ENCODE results near the gene PRDM10.
"Not testable (repeated sequence)": the region's sequence is repeated elsewhere in the genome, so short reads cannot be mapped to it uniquely, and the experiment has no call there.

Gene PRDM10

DNA sequence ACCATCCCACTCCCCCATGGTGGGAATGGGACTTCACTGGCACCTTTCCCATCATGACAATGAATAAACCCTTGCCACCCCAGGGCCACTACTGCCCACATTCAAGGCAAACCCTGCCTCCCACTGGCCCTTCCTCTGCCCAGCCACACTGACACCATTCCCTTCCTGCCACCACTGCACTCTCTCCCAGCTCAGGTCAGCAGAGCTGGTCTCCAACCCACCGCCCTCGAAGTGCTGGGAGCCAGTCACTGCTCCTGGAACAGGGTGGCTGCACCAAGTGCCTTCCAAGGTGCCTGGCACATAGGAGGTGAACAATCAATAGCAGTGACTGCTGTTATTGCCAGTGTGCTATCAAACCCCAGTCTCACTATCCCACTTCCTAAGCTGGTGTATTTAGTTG lies 27.1 kb downstream of the PRDM10 start:
- no peak for DNase-seq

GRCh38 chr11:129974672-129975071 lies 28.0 kb downstream of the PRDM10 start:
- no peak for DNase-seq

- no peak for DNase-seq
These were observed 28.4 kb downstream of the PRDM10 start for GRCh38 chr11:129974237-129974636.

DNA sequence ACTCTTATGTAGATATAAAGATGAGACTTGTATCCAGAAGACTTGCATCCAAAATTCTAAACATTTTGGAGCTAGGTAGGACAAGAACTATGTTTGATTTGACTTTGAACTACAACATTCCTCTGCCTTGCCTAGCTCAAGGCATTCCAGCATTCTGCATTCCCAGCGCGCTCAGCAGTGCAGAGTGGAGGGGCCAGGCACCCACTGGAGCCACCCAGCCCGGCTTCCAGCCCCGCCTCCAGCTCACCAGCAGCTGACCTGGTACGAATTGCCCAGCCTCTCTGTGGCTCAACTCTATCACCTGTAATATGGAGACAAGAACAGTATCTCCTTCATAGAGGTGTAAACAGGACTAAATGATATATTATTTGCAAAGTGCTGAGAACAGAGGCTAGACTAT lies 28.8 kb downstream of the PRDM10 start:
- DNase-seq = no peak

GRCh38 chr11:129973068-129973467 lies 29.6 kb downstream of the PRDM10 start:
- DNase-seq = no peak

- DNase-seq = no peak
These were observed 30.0 kb downstream of the PRDM10 start for GRCh38 chr11:129972611-129973010.

GRCh38 chr11:129971856-129972255 lies 30.8 kb downstream of the PRDM10 start:
- not testable (repeated sequence) for DNase-seq

- no peak for DNase-seq
These were observed 32.7 kb downstream of the PRDM10 start for GRCh38 chr11:129969920-129970319.

GRCh38 chr11:129968591-129969419 lies 33.8 kb downstream of the PRDM10 start:
- DNase-seq = no peak

DNA sequence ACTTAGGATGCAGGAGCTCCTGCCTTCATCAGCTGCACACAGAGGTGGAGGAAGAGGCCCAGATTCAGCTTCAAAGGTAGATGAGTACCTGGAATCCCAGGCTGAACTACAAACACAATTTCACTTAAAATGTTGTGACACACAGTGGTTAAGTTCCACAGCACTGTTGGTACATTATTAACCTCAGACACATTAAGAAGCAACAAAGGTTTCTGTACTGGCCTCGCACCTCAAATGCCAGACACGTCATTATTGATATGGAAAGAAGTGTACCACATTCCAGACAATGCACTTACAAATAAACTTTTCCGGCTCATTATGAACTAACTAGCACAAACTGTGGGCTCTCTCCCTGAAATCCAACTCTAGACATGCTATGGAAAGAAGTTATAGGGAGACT lies 34.6 kb downstream of the PRDM10 start:
- DNase-seq = no peak

- DNase-seq = no peak
These were observed 37.4 kb downstream of the PRDM10 start for GRCh38 chr11:129965248-129965647.

- no peak for DNase-seq
These were observed 42.1 kb downstream of the PRDM10 start for GRCh38 chr11:129960216-129961214.

DNA sequence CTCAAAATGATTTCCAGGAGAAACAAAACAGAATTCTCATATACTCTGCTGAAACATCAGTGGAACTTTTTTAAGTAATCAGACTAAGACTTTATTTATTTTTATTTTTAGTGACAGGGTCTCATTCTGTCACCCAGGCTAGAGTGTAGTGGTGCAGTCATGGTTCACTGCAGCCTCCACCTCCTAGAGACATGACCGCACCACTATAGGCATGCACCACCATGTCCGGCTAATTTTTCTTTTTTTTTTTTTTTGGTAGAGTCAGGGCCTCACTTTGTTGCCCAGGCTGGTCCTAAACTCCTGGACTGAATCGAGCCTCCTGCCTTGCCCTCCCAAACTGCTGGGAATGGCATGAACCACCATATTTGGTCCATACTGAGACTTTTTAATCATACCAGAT lies 42.9 kb downstream of the PRDM10 start:
- no peak for DNase-seq

DNA sequence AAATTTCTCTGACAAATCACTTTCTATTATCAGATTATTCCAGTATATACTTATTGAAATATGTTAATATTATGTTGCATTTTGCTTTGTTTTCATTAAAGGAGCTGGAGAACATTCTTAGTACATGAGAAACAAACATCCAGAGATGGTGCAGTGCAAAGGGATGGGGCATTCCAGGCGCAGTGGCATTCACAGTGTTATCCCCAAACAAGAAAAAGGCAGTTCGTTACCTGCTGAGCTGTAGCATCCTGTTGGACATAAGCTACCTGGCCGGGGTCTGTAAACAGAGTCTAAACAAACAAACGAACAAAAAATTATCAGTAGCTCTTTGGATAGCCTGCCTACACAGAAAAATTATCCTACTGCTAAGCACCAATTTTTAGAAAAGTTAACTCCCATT lies 47.4 kb downstream of the PRDM10 start:
- no peak for DNase-seq

DNA sequence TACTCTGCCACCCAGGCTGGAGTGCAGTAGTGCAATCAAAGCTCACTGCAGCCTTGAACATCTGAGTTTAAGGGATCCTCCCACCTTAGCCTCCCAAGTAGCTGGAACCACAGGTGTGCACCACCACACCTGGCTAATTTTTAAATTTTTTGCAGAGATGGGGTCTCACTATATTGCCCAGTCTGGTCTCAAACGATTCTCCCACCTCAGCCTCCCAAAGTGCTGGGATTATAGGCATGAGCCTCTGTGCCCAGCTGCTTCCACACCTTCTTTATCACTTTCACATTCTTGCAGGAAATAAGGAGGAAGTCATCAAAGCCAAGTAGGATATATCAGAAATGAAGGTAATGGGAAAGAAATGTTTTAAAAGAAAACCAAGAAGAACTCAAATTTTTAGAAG lies 47.9 kb downstream of the PRDM10 start:
- not testable (repeated sequence) for DNase-seq

GRCh38 chr11:129951866-129952262 lies 50.8 kb downstream of the PRDM10 start:
- no peak for DNase-seq

- DNase-seq = no peak
These were observed 51.3 kb downstream of the PRDM10 start for GRCh38 chr11:129951201-129951865.

DNA sequence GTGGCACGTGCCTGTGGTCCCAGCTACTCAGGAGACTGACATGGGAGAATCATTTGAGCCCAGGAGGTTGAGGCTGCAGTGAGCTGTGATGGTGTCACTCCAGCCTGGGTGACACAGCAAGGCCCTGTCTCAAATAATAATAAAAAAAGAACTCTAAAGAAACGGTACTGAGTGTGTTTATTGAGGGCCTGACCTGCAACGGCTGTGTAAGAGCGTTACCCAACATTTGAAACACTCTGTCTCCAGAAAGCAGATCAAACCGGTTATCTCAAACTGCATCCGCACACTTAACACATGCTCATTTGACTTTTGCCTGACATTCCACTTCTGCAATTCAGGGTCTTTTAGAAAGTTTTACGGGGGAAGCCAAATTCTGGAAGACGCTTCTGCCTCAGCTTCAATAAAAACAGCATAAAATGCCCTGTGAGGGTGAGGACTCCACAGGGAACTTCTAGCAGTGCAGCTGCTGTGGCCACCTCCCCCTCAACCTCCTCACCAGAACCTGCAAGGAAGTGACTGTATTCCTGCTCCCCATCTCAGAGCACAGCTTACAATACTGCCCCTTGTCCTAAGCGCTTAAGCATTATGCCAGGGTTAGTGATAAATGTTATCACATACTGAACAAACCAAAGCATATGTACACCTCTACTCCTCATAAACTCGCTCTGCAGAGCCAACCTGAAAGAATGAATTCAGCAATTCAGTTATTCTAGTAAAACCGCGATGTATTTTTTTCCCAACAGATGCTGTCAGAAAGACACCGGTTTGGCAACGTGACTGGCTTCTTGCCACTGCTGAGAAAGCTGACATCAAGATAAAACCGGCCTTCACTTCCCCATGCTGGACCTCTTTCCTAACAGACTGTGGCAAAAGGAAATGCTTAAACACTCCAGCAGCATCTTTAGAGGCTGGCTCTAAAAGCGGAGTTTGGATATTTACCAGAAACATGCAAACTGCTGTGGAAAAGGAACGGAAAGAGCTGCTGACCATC lies 52.2 kb downstream of the PRDM10 start:
- DNase-seq = no peak

- no peak for DNase-seq
These were observed 53.6 kb downstream of the PRDM10 start for GRCh38 chr11:129948926-129949466.

DNA sequence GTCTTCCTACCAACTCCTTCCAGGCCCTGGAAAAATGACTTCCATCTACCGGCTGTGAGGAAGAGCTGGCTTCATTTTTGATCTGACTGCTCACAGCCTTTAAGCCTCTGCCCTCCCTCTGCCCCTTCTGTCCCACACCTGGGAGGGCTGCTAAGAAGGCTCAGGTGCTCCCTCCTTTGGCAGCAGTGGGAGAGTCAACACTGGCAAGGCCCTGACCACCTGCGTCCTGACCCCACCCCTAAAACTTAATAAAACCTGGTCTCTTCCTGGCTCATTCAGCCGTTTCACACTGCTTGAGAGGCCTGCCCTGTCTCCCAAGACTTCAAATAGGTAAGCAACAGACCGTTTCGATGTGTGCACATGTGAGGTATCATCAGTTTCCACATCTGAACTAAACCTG lies 55.2 kb downstream of the PRDM10 start:
- DNase-seq = no peak

- DNase-seq = no peak
These were observed 55.7 kb downstream of the PRDM10 start for GRCh38 chr11:129946965-129947364.

GRCh38 chr11:129946256-129946655 lies 56.4 kb downstream of the PRDM10 start:
- DNase-seq = no peak
